Calu3 (cell line): ENCODE measurements around the gene TMEM132D. TPM values are rescaled to one million over a fixed set of nuclear protein-coding genes. Genes with fewer than 3 reads are reported as not detected.

Experiments used
- BruUV-seq: library from RNA; stranded (reverse); fragments of 400-500 nt; replicated peaks from 2 replicates; lab custom pipeline; 2021; lab: Mats Ljungman, UMichigan
- CTCF ChIA-PET: fragments of 300-600 bp; sonication (Branson Sonifier 250); formaldehyde crosslinking; loops from one replicate; lab custom pipeline; 2022; ENCODE audit warnings: antibody characterized with exemption; lab: Charles Lee
- DNase-seq: peaks from one replicate; pipeline ENCODE4 v3.0.0; 2022
- H3K27ac Mint-ChIP-seq: one replicate; pipeline ENCODE4 v1.8.0; 2022; ENCODE audit warnings: mixed read lengths; ENCODE audit not compliant: unreplicated experiment
- H3K27me3 Mint-ChIP-seq: one replicate; pipeline ENCODE4 v1.8.0; 2022; ENCODE audit warnings: mixed read lengths; ENCODE audit not compliant: unreplicated experiment
- H3K36me3 Mint-ChIP-seq: one replicate; pipeline ENCODE4 v1.8.0; 2022; ENCODE audit warnings: mild to moderate bottlenecking, moderate library complexity, mixed read lengths; ENCODE audit not compliant: insufficient read depth, unreplicated experiment
- H3K4me1 Mint-ChIP-seq: one replicate; pipeline ENCODE4 v1.8.0; 2022; ENCODE audit warnings: mild to moderate bottlenecking, low read depth, mixed read lengths; ENCODE audit not compliant: unreplicated experiment
- H3K4me3 Mint-ChIP-seq: one replicate; pipeline ENCODE4 v1.8.0; 2022; ENCODE audit warnings: mild to moderate bottlenecking, low read depth, moderate library complexity, mixed read lengths; ENCODE audit not compliant: unreplicated experiment
- H3K9me3 Mint-ChIP-seq: one replicate; pipeline ENCODE4 v1.8.0; 2022; ENCODE audit warnings: low read depth, mixed read lengths; ENCODE audit not compliant: unreplicated experiment
- intact Hi-C: fragments of 100-400 bp; cut with micrococcal nuclease; formaldehyde crosslinking; loops from one replicate; pipeline ENCODE4 v1.10.0; 2022; ENCODE audit not compliant: unreplicated experiment
- total RNA-seq: library from RNA; stranded (reverse); gene quantifications from 2 replicates; pipeline ENCODE4 v1.2.3, GENCODE V29; 2022
- TF ChIP-seq, protein P1 (sequence below): fragments of 200-600 bp; IDR thresholded peaks from one replicate; pipeline ENCODE4 v1.8.0; 2022; ENCODE audit warnings: antibody characterized with exemption; ENCODE audit not compliant: unreplicated experiment

TMEM132D gene
- total RNA-seq, 1 experiment from 2014 or later: not detected

DNA sequence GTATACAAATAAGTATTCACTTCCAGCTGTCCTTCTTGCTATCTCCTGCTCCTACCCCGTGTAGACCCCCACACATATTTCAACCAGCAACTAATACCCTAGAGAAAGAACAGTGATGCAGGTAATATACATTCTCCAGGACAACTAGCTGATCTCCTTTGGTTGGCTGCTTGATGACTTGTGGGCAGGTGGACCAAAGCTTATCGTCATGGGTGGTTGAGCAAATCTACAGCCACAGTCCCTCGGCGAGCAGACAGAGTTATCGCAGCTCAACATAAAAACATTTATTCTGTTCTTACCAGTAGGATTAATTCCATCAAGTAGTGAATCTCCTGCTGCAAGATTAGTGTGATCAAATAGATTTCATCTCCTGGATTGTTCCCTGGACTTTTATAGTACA is 314.3 kb downstream of the TMEM132D start:
- Mint-ChIP-seq H3K4me1 (no peaks in the 10 kb centered on the region), H3K36me3 (no peaks in the 10 kb centered on the region), H3K27me3 (no peaks in the 10 kb centered on the region), H3K27ac (no peak overlapping the region), H3K9me3 (peaks cover 34% of the 10 kb centered on the region), H3K4me3 (no peak overlapping the region)
- CTCF ChIA-PET: no interaction called here
- intact Hi-C loops: no loop called here
- no TSS peak for BruUV-seq
- DNase-seq: no peak
- TF ChIP-seq, protein P1, sequence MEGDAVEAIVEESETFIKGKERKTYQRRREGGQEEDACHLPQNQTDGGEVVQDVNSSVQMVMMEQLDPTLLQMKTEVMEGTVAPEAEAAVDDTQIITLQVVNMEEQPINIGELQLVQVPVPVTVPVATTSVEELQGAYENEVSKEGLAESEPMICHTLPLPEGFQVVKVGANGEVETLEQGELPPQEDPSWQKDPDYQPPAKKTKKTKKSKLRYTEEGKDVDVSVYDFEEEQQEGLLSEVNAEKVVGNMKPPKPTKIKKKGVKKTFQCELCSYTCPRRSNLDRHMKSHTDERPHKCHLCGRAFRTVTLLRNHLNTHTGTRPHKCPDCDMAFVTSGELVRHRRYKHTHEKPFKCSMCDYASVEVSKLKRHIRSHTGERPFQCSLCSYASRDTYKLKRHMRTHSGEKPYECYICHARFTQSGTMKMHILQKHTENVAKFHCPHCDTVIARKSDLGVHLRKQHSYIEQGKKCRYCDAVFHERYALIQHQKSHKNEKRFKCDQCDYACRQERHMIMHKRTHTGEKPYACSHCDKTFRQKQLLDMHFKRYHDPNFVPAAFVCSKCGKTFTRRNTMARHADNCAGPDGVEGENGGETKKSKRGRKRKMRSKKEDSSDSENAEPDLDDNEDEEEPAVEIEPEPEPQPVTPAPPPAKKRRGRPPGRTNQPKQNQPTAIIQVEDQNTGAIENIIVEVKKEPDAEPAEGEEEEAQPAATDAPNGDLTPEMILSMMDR: no peak

DNA sequence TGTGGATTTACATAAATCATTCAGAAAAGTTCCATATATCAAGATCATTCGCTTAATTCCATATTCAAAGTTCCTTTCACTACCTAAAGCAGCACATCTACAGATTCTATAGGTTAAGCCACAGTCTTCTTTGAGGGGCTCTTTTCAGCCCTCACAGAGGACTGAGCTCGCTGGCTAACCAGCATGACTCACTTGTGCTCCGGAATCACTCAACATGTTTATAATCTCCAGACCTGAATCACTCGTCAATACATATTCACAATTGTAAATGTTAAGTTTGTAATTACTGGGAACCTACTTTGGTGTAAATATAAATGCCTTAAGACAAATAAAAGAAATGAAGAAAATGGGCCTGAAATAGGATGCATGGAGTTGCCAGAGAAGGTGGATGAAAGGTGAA is 315.7 kb downstream of the TMEM132D start:
- Mint-ChIP-seq H3K4me3 (no peak overlapping the region), H3K36me3 (no peaks in the 10 kb centered on the region), H3K4me1 (no peaks in the 10 kb centered on the region), H3K9me3 (peaks cover 35% of the 10 kb centered on the region), H3K27ac (no peak overlapping the region), H3K27me3 (no peaks in the 10 kb centered on the region)
- intact Hi-C loops: no loop called here
- DNase-seq: no peak
- TF ChIP-seq, protein P1: no peak
- no TSS peak for BruUV-seq
- CTCF ChIA-PET: no interaction called here

GRCh38 chr12:129585296-129585695 is 318.5 kb downstream of the TMEM132D start:
- no peak for DNase-seq
- H3K27me3 Mint-ChIP-seq: no peaks in the 10 kb centered on the region
- H3K4me1 Mint-ChIP-seq: no peaks in the 10 kb centered on the region
- BruUV-seq: no TSS peak
- peaks cover 25% of the 10 kb centered on the region for H3K9me3 Mint-ChIP-seq
- CTCF ChIA-PET: no interaction called here
- H3K4me3 Mint-ChIP-seq: no peak overlapping the region
- TF ChIP-seq, protein P1: no peak
- intact Hi-C loops: no loop called here
- no peak overlapping the region for H3K27ac Mint-ChIP-seq
- no peaks in the 10 kb centered on the region for H3K36me3 Mint-ChIP-seq

- TF ChIP-seq, protein P1: no peak
- H3K27ac Mint-ChIP-seq: no peak overlapping the region
- BruUV-seq: no TSS peak
- CTCF ChIA-PET: no interaction called here
- no peaks in the 10 kb centered on the region for H3K36me3 Mint-ChIP-seq
- H3K4me3 Mint-ChIP-seq: no peak overlapping the region
- DNase-seq: no peak
- no peaks in the 10 kb centered on the region for H3K27me3 Mint-ChIP-seq
- intact Hi-C loops: no loop called here
- no peaks in the 10 kb centered on the region for H3K4me1 Mint-ChIP-seq
- peaks cover 23% of the 10 kb centered on the region for H3K9me3 Mint-ChIP-seq
Measured at GRCh38 chr12:129579879-129580278, 323.9 kb downstream of the TMEM132D start.
